HPDE6-E6E7 (cell line): ENCODE measurements around the gene PRKAG3.

ENCODE experiments used
- DNase-seq: peaks from one replicate; pipeline ENCODE4 v3.0.0; 2011; ENCODE audit warnings: missing footprints; ENCODE audit errors: extremely low spot score

PRKAG3 gene

GRCh38 chr2:218814540-218815243 is 16.9 kb downstream of the PRKAG3 start:
- no peak for DNase-seq

- DNase-seq = no peak
These were observed 17.7 kb downstream of the PRKAG3 start for GRCh38 chr2:218813771-218814460.

- no peak for DNase-seq
These were observed 18.7 kb downstream of the PRKAG3 start for GRCh38 chr2:218812861-218813260.

- no peak for DNase-seq
These were observed 19.3 kb downstream of the PRKAG3 start for GRCh38 chr2:218812096-218812815.

DNA sequence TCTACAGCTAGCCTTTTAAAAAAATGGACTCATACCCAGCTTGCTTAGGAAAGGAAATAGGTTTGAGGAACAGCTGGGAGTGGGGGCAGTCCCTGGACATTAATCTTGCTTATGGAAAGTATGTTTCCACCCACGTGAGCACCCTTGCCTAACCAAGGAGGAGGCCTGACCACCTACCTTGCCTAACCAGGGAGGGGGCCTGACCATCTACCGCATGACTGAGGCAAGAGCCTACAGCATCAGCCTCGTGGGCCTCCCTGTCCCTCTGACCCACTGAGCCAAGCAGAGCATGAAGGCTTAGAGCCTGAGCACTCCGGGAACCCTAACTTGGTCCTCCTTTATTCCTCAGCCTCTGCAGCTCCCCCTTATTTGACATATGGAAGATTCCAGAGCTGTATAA is 20.2 kb downstream of the PRKAG3 start:
- no peak for DNase-seq

DNA sequence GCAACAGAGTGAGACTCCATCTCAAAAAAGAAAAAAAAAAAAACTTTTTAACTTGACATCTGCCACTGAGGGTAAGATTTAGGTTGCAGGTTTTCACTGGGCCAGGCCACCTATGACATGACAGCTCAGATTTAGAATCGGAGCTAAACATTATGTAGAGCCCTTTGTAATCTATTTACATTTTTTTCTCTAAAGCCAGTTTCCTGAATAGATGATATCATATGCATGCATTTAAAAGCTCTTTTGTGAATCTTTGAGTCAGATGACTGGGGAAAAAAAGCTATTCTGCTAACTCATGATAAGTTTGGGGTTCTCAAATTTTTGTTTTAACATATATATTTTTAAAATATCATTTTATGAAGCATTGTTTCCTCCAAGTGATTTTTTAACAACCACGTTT is 21.3 kb downstream of the PRKAG3 start:
- DNase-seq = no peak

DNA sequence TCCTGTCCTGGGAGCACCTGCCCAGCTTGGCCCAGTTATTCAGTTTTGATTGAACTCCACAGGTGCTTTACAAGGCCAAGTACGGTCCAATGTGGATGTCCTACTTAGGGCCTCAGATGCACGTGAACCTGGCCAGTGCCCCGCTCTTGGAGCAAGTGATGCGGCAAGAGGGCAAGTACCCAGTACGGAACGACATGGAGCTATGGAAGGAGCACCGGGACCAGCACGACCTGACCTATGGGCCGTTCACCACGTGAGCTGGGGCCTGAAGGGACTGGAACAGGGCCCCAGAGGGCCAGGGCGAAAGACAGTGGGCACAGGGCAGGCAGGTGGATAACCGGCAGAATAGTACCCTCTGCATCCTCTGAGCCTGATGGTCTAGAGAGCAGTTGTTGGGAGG is 22.1 kb downstream of the PRKAG3 start:
- no peak for DNase-seq

DNA sequence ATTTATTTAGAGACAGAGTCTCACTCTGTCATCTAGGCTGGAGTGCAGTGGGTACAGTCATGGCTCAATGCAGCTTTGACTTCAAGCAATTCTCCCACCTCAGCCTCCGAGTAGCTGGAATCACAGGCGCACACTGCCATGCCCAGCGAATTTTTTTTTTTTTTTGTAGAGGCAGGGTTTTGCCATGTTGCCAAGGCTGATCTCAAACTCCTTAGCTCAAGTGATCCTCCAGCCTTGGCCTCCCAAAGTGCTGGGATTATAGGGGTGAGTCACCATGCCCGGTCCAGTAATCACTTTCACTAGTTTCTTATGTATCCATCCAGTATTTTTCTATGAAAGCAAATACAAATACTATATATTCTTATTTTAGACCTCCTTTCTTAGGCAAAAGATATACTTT is 24.0 kb downstream of the PRKAG3 start:
- DNase-seq = no peak

GRCh38 chr2:218806346-218806978 is 25.1 kb downstream of the PRKAG3 start:
- peak; percentile 49 for DNase-seq

DNA sequence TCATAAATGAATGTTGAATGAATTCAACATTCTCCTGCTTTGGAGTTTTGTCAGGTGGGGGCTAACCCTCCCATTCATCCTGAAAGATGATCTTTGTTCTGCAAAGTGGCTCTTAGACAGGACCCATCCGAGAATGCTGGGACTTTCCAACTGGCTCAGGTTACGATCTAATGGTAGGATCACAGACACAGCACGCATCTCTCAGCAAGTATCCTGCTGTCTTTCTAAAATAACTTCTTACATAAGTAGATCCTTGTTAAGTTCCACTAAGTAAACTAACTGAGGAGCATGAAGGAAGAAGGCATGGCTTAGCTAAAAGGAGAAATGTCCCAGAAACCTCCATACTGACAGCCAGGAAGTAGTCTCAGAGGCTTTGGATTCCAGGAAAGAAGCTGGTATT is 26.0 kb downstream of the PRKAG3 start:
- no peak for DNase-seq

DNA sequence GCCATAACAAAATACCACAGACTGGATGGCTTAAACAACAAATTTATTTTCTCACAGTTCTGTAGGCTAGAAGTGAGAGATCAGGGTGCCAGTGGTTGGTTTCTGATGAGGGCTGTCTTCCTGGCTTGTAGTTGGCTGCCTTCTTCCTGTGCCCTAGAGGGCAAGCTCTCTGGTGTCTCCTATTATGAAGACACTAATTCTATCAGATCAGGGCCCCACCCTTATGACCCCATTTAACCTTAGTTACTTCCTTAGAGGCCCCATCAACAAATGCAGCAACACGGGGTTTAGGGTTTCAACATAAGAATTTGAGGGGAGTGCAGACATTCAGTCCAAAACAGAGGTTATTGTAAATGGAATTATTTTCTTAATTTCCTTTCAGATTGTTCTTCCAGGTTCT is 26.8 kb downstream of the PRKAG3 start:
- DNase-seq = no peak

GRCh38 chr2:218802386-218802994 is 29.1 kb downstream of the PRKAG3 start:
- DNase-seq = no peak

- no peak for DNase-seq
These were observed 31.6 kb downstream of the PRKAG3 start for GRCh38 chr2:218799990-218800389.

DNA sequence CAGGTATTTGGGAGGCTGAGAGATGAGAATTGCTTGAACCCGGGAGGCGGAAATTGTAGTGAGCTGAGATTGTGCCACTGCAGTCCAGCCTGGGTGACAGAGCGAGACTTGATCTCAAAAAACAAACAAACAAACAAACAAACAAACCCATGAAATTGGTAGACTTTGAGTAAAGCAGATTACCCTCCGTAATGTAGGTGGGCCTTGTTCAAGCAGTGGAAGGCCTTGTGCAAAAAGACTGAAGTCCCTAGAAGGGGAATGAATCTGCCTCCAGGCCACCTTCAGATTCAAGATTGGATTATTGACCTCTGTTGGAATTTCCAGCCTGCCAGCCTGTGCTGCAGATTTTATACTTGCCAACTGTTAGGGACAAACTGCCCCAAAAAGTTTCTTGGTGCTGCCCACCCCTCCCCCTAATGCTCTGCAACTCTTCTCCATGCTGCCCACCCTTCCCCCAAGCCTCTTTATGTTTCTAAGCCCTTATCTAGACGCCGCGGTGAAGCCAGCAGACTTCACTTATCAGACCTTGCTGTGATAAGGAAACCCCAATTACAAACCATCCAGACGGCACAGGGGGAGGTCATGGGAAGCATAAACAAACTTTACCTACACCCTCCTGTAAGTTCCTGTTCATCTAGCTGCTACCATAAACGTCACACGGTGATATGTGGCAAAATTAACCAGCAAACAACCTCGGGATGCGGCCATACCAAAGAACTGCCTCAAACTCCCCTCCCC is 32.7 kb downstream of the PRKAG3 start:
- DNase-seq = no peak

DNA sequence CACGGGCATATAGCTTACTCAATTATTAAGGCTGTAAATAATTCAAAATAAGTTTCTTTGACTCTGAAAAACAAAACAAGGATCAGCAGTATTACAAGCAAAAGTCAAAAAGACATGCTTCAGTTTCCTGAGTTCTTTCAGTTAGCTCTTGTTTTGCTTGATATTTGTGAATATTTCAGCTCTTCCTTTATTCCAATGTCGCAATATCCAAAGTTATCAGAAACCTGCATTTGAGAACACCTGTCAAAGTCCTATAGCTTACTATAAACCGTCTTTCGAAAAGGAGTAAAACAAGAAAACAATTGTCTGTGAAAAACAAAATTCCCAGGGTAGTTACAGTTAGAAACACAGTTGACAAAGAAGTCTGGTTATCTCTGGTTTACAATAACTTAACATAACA is 34.9 kb downstream of the PRKAG3 start:
- DNase-seq = no peak

- no peak for DNase-seq
These were observed 39.2 kb downstream of the PRKAG3 start for GRCh38 chr2:218792433-218792832.

DNA sequence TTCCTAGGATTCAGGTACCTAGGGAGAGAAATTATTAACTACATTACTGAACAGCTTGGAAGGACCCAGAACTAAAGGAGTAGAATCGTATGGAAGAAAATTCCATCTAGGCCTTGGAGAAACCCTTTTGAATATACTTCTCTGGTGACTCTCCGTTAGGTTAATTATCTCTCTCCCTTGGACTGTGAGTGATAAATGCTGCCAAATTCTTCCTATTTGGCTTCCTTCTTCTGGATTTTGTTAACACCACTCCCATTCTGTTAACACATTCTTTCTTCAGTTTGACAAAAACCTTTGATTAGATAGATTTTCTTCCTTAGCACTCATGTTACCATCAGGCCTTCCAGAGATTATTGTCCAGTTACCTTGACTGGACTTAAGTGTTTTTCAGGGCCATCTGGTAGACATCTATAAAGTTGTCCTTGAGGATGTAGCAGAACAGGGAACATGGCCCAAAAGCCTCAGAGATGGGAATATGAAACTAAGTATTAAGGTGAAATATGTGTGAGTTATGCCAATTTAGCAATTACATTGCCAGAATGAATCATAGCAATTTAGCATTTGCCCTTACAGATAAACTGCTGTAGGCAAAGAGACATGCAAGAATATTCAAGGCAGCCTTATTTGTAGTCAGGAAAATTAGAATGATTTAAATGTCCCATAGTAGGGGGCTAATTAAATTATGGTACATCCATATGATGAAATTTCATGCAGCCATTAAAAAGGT is 42.9 kb downstream of the PRKAG3 start:
- no peak for DNase-seq

GRCh38 chr2:218786133-218786532 is 45.5 kb downstream of the PRKAG3 start:
- no peak for DNase-seq

- no peak for DNase-seq
These were observed 46.5 kb downstream of the PRKAG3 start for GRCh38 chr2:218785103-218785502.

DNA sequence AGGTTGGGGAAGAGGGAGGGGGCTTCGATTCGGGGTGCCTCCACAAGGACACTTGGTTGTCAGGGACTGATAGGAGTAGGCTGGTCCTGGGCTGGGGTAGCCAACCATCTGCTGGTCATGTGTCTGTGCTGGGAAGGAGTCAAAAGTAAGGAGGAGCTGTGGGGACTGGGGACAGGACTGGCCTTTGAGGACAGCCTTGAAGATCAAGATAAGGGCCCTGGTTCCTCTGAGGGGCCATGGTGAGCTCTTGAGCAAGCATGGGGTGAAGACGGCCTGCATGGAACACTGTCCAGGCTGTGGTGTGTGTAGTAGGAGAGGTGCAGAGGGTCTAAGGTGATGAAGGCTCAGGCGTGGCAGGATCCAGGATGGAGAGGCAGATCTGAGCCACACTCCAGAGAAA is 47.9 kb downstream of the PRKAG3 start:
- no peak for DNase-seq

DNA sequence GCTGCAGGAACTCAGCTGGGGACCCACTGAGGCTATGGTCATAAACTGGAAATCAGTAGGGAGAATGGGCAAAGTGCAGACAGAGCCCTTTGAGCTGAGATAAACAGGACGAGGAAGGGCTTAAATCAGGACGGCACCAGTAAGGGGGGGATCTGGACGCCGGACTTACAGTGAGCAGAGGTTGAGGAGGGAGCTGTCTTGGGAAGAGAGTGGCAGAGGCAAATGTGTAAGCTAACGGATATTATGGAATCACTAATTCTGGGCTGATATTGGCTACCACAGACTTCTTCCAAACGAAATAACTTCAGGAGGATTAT is 49.1 kb downstream of the PRKAG3 start:
- no peak for DNase-seq
